ENCODE results near the gene BCL6. TPM values are rescaled to one million over a fixed set of nuclear protein-coding genes. Genes with fewer than 3 reads are reported as not detected.

Gene BCL6
- total and polyA plus RNA-seq, 9 of the 15 experiments (the other 6 are each of a cell fraction or from before 2014, with no cell fraction given) = 0.08 to 3.5 (median 1.6) TPM

DNA sequence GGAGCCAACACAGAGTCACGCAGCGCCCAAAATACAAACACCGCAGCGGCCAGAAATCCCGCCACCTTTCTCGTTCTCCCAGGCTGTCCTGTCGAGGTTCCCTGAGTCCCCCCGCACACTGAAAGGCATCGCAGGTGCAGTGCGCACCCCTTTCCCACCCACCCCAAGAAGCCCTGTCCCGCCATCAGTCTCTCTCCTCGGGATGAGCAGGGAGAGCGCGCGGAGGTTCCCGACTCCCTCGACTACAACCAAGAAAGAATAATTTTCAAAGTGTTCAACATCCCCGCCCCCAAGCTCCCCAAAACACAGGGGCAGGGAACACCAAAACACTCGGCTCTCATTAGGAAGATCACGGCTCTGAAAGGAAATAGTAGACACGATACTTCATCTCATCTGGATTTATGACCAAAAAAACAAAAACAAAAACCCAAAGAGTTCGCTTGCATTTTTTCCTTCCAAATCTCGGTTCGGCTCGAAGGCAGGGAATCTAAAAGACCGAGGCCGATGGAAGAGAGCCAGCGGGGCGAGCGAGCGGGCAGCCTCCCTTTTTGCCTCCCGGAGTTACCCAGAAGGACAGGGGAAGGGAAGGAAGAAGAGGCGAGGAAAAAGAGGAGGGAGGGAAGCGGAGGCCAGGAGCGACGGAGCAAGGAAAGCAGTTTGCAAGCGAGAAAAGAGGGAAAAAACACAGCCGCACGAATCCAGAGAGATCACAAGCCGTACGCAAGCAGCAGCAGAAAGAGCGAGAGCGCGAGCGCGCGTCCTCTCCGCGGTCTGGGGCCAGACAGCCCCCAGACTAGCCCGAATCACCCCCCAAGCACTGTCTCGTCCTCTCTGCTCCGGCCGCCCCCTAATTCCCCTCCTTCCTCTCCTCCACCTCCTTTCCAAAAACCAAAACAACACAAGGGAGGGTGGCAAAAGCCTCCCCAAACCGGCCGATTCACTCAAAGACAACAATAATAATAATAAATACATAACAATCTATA is 808 bp downstream of the BCL6 start (continued):
- TF ChIP-seq, protein P1, sequence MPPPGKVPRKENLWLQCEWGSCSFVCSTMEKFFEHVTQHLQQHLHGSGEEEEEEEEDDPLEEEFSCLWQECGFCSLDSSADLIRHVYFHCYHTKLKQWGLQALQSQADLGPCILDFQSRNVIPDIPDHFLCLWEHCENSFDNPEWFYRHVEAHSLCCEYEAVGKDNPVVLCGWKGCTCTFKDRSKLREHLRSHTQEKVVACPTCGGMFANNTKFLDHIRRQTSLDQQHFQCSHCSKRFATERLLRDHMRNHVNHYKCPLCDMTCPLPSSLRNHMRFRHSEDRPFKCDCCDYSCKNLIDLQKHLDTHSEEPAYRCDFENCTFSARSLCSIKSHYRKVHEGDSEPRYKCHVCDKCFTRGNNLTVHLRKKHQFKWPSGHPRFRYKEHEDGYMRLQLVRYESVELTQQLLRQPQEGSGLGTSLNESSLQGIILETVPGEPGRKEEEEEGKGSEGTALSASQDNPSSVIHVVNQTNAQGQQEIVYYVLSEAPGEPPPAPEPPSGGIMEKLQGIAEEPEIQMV (tag; conservative IDR thresholded peaks at IDR 0.05; ENCODE audit: low read depth) = no peak
- TF ChIP-seq, protein P2, sequence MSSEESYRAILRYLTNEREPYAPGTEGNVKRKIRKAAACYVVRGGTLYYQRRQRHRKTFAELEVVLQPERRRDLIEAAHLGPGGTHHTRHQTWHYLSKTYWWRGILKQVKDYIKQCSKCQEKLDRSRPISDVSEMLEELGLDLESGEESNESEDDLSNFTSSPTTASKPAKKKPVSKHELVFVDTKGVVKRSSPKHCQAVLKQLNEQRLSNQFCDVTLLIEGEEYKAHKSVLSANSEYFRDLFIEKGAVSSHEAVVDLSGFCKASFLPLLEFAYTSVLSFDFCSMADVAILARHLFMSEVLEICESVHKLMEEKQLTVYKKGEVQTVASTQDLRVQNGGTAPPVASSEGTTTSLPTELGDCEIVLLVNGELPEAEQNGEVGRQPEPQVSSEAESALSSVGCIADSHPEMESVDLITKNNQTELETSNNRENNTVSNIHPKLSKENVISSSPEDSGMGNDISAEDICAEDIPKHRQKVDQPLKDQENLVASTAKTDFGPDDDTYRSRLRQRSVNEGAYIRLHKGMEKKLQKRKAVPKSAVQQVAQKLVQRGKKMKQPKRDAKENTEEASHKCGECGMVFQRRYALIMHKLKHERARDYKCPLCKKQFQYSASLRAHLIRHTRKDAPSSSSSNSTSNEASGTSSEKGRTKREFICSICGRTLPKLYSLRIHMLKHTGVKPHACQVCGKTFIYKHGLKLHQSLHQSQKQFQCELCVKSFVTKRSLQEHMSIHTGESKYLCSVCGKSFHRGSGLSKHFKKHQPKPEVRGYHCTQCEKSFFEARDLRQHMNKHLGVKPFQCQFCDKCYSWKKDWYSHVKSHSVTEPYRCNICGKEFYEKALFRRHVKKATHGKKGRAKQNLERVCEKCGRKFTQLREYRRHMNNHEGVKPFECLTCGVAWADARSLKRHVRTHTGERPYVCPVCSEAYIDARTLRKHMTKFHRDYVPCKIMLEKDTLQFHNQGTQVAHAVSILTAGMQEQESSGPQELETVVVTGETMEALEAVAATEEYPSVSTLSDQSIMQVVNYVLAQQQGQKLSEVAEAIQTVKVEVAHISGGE (CRISPR knock-in tag; IDR thresholded peaks at IDR 0.05) = no peak
- TF ChIP-seq MYBL2 (IDR thresholded peaks at IDR 0.05; ENCODE audit: low read depth) = no peak
- TF ChIP-seq MYBL2 (CRISPR knock-in tag; IDR thresholded peaks at IDR 0.05; ENCODE audit: borderline replicate concordance) = no peak
- TF ChIP-seq, protein P3, sequence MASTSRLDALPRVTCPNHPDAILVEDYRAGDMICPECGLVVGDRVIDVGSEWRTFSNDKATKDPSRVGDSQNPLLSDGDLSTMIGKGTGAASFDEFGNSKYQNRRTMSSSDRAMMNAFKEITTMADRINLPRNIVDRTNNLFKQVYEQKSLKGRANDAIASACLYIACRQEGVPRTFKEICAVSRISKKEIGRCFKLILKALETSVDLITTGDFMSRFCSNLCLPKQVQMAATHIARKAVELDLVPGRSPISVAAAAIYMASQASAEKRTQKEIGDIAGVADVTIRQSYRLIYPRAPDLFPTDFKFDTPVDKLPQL (IDR thresholded peaks at IDR 0.05; ENCODE audit: extremely low read depth, insufficient read length) = no peak
- no peak for TF ChIP-seq LARP7 (IDR thresholded peaks at IDR 0.05)
- no peak for TF ChIP-seq CSDE1 (IDR thresholded peaks at IDR 0.05)
- no peak for TF ChIP-seq ZNF124 (CRISPR knock-in tag; IDR thresholded peaks at IDR 0.05)
- TF ChIP-seq, protein P4, sequence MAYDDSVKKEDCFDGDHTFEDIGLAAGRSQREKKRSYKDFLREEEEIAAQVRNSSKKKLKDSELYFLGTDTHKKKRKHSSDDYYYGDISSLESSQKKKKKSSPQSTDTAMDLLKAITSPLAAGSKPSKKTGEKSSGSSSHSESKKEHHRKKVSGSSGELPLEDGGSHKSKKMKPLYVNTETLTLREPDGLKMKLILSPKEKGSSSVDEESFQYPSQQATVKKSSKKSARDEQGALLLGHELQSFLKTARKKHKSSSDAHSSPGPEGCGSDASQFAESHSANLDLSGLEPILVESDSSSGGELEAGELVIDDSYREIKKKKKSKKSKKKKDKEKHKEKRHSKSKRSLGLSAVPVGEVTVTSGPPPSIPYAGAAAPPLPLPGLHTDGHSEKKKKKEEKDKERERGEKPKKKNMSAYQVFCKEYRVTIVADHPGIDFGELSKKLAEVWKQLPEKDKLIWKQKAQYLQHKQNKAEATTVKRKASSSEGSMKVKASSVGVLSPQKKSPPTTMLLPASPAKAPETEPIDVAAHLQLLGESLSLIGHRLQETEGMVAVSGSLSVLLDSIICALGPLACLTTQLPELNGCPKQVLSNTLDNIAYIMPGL (CRISPR knock-in tag; IDR thresholded peaks at IDR 0.05) = no peak
- TF ChIP-seq PRPF4 (IDR thresholded peaks at IDR 0.05; ENCODE audit: insufficient read depth, low read depth, low read length, poor library complexity, severe bottlenecking) = no peak
- no peak for TF ChIP-seq CBFB (CRISPR knock-in tag; IDR thresholded peaks at IDR 0.05)
- TF ChIP-seq SMAD3 (CRISPR knock-in tag; conservative IDR thresholded peaks at IDR 0.05) = no peak
- peak; percentile 93 for TF ChIP-seq ZNF830 (CRISPR knock-in tag; IDR thresholded peaks at IDR 0.05)
- TF ChIP-seq ZNF707 (CRISPR knock-in tag; conservative IDR thresholded peaks at IDR 0.05) = no peak
- TF ChIP-seq FOXM1 (IDR thresholded peaks at IDR 0.05; ENCODE audit: low read depth) = no peak
- no peak for TF ChIP-seq FOXM1 (CRISPR knock-in tag; IDR thresholded peaks at IDR 0.05; ENCODE audit: low read depth)
- TF ChIP-seq ZNF79 (CRISPR knock-in tag; IDR thresholded peaks at IDR 0.05; ENCODE audit: low read depth) = no peak
- TF ChIP-seq XRCC5 (IDR thresholded peaks at IDR 0.05; ENCODE audit: low read depth, low read length) = no peak
- no peak for TF ChIP-seq STAT5A (IDR thresholded peaks at IDR 0.05; ENCODE audit: borderline replicate concordance, low read length)
